Stimulated activated CD8-positive, alpha-beta memory T cell treated with anti-CD3 and anti-CD28 coated beads, Interleukin-15, amount 100 ng/mL, for 24 hours (primary cell): Measurements from ENCODE around the gene GAL3ST2.
A peak's percentile ranks its signal among the peaks of the same experiment; 100 is the strongest.
"Not testable (repeated sequence)": the region's sequence is repeated elsewhere in the genome, so short reads cannot be mapped to it uniquely, and the experiment has no call there.

Experiments
- DNase-seq: peaks from one replicate; pipeline ENCODE4 v3.0.0-alpha.2; 2020; ENCODE audit warnings: low read depth

GAL3ST2 gene

DNA sequence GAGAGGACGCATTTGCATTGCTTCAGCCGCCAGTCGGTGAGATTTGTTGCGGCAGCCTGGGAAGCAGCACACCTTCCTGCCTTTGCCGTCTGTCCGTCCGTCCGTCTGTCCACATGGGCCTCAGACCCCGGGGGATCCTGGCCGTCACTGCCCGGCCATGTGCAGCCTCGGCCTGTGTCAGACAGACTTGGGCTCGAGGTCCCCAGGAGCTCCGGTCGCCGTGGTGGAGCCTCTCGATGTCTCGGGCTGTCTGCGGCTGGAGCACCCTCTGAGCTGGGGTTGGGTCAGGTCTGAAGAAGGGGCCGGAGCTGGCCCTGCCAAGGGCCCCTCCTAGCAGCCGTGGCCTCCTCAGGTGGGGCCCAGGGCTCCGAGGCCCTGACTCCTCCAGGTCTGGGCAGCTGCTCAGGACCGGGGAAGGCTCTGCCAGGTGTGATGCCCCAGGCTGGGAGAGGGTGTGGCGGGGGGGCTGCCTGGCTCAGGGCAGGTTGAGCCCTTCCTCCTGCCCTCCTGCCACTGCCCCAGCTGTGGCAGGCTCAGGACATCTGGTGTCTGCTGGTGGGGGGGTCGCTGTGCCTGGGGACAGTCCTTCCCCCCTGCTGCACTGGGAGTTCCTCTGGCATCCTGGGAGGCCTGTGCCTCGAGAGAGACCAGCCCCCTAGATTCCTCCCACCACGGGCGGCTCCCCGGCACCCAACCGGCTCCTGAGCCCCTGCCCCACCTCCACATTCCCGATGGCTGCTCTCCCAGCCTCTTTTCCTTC is 44.2 kb downstream of the GAL3ST2 start:
- DNase-seq, result no peak

DNA sequence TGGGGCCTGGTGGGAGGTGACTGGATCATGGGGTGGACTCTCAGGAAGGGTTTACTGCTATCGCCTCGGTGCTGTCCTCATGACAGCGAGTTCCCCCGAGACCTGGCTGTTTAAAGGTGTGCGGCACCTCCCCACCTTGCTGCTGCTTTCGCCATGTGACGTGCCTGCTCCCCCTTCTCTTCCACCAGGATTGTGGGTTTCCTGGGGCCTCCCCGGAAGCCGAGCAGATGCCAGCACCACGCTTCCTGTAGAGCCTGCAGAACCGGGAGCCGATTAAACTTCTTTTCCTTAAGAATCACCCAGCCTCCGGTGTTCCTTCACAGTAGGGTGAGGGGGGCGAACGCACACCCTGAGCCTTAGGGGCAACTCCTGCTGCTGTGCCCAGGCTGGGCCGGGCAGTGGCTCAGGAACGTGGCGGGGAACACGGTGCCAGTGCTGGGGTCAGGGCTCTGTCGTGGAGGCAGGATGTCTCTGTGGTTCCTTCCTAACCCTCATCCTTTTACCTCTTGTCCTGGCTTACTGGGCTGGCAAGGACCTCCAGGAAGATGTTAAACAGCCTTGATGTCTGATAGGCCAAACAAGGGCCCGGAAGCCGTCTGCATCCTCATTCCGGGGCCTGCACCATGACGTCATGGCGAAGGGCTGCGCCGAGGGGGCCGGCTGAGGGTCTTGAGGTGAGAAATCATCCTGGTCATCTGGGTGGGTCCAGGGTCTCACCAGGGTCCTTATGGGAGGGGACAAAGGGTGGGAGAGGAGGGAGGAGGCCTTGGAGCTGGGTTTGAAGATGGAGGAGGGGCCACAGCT is 45.0 kb downstream of the GAL3ST2 start:
- DNase-seq, result no peak

DNA sequence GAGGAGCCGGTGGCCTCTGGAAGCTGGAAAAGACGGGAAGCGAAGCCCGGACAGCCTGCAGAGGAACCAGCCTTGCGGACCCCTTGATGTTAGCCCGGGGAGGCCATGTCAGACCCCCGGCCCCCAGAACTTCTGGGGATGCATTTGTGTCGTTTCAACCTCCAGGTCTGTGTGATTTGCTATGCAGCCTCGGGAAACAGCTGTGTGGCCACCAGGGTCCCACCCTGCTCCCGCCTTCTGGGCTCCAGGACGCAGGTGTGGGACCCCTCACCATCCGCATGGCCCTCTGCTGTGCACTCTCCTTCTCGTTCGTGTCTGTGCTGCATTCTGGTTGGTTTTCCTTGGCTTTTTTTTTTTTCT is 45.6 kb downstream of the GAL3ST2 start:
- no peak for DNase-seq

DNA sequence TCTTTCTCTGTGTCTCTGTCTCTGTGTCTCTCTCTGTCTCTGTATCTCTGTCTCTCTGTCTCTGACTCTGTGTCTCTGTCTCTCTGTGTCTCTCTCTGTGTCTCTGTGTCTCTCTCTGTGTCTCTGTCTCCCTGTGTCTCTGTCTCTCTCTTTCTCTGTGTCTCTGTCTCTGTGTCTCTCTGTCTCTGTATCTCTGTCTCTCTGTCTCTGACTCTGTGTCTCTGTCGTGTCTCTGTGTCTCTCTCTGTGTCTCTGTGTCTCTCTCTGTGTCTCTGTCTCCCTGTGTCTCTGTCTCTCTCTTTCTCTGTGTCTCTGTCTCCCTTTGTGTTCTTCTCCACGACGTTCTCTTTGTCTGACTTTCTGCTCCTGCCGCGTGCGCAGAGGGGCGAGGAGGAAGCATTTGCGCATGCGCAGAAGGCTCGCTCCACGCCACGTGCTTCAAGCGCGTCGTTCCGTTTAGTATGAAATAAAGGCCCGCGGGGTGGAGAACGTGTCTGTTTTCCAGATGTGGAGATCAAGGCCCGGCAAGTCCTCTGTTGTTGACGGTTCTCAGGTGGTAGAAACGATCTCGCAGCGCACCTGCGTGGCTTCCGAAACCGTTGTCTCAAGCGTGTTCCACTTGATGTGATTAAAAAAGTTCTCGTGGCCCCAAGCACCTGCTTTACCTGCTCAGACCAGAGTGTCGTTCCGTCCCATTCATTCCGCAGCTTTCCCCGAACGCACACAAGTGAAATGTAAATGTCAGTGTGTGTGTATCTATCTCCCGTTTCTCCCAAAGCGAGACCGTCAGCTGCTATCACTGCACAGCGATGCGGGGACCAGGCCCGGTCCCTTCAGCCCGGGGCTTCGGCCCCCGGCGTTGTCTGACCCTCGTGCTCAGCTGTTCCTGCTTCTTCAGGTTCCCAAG is 47.2 kb downstream of the GAL3ST2 start:
- not testable (repeated sequence) for DNase-seq

DNA sequence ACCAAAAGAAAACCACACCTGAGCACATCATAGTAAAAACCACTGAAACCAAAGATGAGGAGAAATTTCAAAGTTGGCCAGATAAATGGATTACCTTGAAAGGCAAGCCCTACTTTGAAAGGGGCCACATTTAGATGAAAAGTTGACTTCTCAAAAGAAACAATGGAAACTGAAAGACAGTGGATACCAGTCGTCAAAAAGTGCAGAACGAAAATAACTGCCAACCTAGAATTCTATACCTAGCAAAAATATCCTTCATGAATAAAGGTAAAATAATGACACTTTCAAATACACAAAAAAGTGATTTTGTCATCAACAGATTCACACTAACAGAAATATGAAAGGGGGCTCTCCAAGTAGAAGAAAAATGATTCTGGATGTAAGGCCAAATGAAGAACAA is 50.8 kb downstream of the GAL3ST2 start:
- DNase-seq, result no peak

DNA sequence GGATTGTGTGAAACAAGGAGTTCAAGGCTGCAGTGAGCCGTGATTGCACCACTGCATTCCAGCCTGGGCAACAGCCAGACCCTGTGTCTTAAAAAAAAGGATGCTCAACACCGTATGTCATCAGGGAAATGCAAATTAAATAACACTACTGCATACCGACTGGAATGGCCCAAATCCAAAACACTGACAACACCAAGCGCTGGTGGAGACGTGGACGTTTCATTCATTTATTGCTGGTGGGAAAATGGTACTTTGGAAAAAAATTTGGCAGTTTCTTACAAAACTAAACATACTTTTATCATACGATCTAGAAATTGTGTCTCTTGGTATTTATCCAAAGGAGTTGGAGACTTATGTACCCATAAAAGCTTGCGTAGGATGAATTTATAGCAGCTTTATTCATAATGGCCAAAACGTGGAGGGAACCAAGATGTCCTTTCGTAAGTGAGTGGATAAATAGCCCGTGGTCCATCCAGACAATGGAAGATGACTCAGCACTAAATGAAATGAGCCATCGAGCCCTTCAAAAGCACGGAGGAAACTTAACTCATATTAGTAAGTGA is 56.6 kb downstream of the GAL3ST2 start:
- no peak for DNase-seq

DNA sequence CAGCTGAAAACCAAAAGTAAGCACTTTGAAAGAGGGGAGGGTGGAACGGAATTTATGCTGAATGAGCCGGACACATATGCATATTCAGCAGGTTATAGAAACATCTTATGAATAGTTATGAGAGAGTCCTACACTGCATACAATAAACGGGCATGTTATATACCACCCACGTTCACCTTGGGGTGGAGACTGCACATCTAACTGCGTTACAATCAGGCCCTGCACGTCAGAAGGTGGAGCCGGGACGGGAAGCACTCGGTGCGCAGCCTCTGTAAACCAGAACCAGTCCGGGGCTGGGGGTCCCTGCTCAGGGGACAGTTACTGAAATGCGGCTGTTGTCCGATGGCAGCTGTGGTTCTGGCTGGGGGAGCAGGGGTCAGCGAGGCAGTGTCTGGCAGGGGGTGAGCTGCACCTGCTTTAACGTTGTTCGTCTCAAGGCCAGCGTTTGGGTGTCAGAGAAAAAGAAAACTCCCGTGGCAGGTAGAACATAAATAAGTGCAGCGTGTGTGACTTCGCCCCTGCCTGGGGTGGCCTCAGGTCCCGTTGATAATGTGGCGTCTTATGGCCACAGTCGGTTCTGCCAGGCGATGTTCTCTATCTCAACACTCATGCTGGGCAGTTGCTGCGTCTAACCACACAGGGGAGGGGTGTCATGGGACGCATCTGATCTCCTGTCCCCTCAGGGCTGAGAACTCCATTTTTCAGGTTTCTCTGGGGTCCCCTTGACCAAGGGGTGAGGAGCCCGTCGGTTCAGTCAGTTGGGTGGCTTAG is 57.3 kb downstream of the GAL3ST2 start:
- not testable (repeated sequence) for DNase-seq

DNA sequence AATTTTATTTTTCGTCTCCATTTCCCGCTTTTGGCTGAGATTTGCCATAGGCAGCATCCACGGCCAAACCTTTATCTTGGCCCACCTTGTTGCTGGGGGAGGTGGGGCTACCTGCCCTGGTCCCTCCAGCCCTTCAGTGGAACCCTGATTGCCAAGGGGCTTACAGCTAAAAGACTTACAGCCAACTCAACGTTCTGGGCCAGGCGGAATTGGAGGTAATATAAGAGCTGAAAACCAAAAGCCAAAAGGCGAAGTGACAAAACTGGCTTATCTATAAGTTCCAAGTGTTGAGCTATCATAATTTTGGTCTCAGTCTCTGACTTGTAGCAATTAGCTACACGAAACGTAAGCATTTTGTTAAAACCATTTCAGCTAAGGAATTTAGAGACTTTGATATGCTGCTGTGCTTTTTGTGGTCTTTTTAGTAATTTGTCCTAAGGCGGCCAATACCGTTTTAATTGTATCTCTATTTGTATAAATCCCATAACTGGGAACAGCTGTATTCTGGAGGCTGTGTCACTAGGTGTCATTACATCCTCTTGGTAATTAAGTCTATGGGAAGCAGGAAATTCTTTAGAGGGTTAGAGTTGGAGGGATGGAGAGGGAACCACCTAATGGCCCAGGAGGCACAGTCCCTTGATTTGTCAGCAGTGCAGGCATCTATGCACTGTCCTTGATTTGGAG is 58.0 kb downstream of the GAL3ST2 start:
- no peak for DNase-seq

DNA sequence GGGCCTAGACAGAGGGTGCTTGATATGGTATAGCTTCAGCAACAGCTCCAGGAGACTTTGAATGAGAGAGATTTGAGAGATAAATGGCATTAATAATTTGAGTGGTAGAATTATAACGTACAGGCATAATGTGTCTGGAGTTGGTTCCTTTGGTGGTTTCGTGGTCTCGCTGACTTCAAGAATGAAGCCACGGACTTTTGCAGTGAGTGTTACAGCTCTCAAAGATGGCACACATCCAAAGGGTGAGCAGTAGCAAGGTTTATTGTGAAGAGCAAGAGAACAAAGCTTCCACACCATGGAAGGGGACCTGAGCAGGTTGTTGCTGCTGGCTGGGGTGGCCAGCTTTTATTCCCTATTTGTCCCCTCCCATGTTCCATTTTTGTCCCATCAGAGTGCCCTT is 59.0 kb downstream of the GAL3ST2 start:
- DNase-seq, result no peak

DNA sequence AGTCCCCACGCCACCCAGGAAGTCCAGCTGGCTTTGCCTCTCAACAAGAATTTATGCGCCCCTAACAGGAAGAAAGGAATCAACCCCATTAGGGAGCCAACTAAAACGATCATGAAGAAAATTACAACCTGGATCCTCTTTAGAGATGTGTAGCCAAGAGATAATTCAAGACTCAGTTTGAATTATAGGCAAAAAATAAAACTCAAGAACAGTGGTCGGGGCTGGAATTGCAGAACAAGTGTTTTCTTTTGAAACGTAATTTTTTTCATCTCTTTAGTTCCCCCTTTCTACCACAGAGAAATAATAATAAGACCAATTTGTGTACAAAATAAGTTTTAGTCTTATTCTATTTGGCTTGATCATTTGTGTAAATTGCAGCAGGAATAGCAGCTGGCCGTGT is 59.7 kb downstream of the GAL3ST2 start:
- DNase-seq, result no peak

DNA sequence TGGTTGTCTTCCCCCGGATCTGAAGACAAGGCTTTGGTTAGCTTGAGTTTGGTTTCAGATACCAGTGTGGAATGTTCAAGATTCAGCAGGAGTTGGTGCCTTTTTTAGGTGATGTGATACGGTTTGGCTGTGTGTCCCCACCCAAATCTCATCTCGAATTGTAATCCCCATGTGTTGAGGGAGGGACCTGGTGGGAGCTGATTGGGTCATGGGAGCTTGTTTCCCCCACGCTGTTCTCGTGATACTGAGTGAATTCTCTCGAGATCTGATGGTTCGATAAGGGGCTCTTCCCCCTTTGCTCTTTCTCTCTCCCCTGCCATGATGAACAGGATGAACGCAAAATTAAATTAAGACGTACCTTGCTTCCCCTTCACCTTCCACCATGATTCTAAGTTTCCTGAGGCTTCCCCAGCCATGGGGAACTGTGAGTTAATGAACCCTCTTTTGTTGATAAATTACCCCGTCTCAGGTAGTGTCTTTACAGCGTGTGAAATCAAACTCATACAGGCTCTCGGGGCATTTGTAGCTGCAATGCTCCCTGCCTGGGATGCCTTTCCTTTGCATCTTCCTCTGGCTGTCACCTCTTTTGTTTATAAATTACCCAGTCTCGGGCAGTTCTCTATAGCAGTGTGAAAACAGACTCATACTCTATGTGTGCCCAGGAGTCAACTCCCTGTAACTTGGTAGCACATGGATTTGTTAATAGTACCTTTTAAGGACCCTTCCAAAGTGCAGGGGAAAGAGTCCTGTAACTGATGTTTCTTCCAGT is 60.8 kb downstream of the GAL3ST2 start:
- no peak for DNase-seq

DNA sequence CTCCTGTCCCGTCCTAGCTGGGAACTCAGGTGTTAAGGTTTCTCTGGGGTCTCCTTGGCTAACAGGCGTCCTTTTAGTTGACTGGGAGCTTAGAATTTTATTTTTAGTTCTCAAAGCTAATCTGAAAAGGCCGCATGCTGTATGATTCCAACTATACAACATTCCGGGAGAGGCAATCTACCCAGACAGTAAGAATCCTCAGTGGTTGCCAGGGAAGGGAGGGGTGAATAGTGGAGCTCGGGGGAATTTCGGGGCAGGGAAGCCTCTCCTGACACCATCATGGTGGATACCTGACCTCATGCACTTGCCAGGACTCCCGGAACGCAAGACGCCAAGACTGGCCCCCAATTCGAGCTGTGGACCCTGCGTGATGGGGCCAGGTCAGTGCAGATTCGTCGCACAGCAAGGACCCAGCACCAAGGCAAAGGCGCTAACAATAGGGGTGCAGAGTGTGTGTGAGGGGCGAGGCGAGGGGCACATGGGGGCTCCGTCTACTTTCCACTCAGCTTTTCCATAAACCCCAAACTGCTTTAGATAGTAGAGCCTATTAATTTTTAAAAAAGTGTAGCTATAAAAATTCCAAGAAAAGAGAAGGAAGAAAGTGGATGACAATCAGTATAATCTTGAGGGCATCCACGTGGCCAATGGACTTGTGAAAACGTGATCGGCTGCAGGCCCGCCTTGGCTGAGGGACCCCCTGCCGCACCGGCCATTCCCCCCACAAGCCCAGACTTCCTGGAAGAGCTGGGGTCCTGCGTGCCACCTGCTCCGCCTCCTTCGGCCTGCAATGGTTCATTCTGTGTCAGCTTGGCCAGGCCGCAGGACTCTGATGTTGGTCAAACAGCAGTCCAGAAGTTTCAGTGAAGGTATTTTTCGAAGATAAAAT is 64.8 kb downstream of the GAL3ST2 start:
- no peak for DNase-seq

DNA sequence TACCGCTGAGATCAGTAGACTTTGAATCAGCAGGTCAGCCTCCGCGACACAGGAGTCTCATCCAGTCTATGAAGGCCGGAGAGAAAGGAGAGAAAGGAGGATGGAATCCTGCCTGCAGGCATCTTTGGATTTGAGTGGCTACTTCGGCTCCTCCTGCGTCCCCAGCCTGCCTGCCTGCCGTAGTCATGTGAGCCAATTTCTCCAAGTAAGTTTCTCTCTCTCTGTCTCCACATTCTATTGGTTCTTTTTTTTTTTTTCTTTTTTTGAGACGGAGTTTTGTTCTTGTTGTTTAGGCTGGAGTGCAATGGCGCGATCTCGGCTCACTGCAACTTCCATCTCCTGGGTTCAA is 65.4 kb downstream of the GAL3ST2 start:
- no peak for DNase-seq

DNA sequence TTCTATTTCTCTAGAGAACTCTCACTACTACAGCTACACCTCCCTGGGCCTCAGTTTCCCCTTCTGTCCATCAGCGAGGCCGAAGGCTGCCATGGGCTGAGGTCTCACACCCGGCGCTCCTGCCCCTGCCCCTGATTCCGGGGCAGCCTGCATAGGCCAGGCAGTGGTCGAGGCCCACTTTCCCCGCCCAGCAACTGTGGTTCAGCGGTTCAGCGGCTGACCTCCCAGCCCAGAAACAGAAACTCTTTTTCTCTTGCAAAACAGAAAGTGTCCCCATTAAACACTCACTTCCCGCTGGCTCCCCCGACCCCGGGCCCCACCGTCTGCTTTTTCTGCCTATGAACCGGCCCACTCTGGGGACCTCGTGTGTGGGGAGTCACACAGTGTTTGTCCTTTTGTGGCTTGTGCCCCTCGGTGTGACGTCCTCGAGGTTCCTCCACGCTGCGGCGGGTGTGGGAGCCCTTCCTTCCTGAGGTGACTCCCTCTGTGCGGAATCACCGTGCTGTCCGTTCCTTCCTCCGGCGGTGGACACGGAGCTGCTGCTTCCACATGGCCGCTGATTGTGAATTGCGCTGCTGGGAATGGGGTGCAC is 66.1 kb downstream of the GAL3ST2 start:
- no peak for DNase-seq

DNA sequence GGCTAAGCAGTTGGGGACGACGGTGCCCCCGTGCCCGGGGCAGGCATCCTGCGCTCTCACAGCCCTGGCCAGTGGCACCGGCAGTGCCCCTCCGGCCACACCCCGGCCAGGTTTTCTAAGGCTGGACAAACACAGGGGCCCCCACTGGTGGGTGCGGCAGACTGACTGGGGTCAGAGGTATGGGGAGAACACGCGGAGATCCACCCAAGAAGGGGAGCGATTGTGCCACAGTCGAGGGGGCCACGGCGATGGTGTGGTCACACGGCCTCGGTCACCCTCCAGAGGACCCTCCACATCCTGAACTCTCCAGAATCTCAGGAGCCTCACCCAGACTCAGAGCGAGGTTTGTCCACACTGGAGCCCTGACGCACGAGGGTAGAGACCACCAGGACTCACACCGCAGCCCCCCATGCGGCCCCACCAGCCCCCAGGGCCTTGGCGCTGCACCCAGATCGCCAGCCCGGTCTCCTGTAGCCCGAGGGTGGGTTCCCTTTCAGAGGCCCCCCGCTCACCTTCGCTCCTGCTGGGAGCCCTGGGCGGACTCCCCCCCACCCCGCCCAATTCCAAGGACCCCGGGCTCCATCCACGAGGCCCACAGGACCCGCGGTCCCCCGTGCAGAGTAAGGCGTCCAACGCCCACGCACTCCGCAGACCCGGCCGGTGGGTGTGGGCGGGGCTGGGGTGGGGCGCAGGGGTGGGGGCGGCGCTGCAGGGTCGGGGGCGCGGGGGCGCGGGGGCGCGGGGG is 66.9 kb downstream of the GAL3ST2 start:
- DNase-seq, result no peak

DNA sequence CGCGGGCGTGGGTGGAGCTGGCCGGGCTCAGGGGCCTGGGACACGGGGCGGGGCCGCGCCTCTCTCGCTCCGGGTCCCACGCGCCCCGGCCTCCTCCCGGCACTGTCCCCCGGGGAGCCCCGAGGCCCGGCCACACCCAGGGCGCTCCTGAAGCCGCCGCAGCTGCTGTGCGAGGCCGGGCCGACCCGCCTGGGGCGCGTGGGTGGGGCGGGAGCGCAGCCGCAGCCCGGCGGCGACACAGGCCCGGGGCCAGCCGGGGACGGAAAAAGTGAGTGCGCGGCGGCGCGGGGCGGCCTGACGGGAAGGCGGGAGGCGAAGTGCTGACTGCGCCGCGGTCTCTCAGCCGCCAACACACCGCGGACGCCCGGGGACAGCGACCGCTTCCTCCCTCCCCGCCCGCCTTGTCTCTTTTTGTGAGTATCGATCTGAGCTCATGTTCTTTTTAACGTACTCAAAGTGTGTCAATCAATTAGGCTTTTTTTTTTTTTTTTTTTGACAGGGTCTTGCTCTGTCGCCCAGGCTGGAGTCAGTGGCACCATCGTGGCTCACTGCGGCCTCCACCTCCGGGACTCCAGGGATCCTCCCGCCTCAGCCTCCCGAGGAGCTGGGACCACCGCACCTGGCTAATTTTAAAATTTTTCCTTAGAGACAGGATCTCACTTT is 67.6 kb downstream of the GAL3ST2 start:
- DNase-seq, result peak; percentile 69

DNA sequence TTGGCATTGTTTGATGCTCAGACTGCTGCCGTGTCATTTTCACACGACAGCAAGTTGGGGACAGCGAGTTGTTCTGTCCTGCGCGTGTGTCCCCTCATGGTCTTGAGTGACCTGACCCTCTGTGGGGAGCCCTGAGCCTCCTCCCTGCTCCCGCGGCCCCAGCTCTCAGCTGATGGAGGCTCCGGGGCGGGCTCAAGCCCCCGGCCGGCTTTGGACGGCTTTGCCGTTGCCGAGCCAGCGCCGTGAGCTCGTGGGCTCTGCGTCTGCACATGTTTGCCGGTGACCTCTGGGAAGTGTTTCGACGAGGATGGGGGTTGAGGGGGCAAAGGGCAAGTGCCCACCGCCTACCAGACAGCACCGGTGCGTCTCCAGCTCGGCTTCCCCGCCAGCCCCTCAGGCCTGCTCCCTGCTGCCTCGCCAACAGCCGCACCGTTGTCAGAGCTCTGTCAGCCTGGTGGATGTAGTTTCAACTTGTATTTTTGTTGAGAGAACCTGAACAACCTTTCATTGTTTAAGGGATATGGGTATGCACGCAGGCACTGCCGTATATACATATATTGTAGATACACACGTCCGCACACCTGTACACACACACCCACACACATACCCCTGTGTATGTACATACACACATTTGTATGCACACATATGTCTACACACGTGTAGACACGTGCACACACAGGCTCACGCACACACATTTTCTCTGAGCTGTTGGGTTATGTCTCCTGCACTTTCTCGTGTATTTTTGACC is 68.4 kb downstream of the GAL3ST2 start:
- no peak for DNase-seq
